ENCODE data around the gene PAX1.

Gene PAX1

GRCh38 chr20:21725892-21726291 lies 20.4 kb downstream of the PAX1 start:
- no peak for TF ChIP-seq CTCF (conservative IDR thresholded peaks at IDR 0.05; ENCODE audit: control insufficient read depth, insufficient read depth, low read depth, low read length)
- DNase-seq (ENCODE audit: low read depth): no peak
- H3K4me3 ChIP-seq (ENCODE audit: control insufficient read depth, low read depth, low read length): no peak overlapping the region

- DNase-seq (ENCODE audit: low read depth): no peak
- no peak overlapping the region for H3K4me3 ChIP-seq (ENCODE audit: control insufficient read depth, low read depth, low read length)
- TF ChIP-seq CTCF (conservative IDR thresholded peaks at IDR 0.05; ENCODE audit: control insufficient read depth, insufficient read depth, low read depth, low read length): no peak
These were observed 23.9 kb downstream of the PAX1 start for GRCh38 chr20:21729316-21729715.

DNA sequence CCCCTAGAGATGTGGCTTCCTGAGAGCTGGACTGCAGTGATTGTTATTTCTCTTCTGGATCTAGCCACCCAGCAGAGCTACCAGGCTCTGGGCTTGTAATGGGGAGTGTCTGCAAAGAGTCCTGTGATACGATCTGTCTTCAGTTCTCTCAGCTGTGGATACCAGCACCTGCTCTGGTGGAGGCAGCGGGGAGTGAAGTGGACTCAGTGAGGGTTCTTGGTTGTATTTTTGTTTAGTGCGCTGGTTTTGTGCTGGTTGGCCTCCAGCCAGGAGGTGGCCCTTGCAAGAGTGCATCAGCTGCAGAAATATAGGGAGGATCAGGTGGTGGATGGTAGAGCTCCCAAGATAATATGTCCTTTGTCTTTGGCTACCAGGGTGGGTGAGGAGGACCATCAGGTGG lies 33.7 kb downstream of the PAX1 start:
- H3K4me3 ChIP-seq (ENCODE audit: control insufficient read depth, low read depth, low read length): no peak overlapping the region
- no peak for DNase-seq (ENCODE audit: low read depth)
- no peak for TF ChIP-seq CTCF (conservative IDR thresholded peaks at IDR 0.05; ENCODE audit: control insufficient read depth, insufficient read depth, low read depth, low read length)

- DNase-seq (ENCODE audit: low read depth): no peak
- H3K4me3 ChIP-seq (ENCODE audit: control insufficient read depth, low read depth, low read length): no peak overlapping the region
- no peak for TF ChIP-seq CTCF (conservative IDR thresholded peaks at IDR 0.05; ENCODE audit: control insufficient read depth, insufficient read depth, low read depth, low read length)
These were observed 34.2 kb downstream of the PAX1 start for GRCh38 chr20:21739682-21740081.

GRCh38 chr20:21741266-21741665 lies 35.8 kb downstream of the PAX1 start:
- no peak overlapping the region for H3K4me3 ChIP-seq (ENCODE audit: control insufficient read depth, low read depth, low read length)
- no peak for DNase-seq (ENCODE audit: low read depth)
- TF ChIP-seq CTCF (conservative IDR thresholded peaks at IDR 0.05; ENCODE audit: control insufficient read depth, insufficient read depth, low read depth, low read length): no peak

DNA sequence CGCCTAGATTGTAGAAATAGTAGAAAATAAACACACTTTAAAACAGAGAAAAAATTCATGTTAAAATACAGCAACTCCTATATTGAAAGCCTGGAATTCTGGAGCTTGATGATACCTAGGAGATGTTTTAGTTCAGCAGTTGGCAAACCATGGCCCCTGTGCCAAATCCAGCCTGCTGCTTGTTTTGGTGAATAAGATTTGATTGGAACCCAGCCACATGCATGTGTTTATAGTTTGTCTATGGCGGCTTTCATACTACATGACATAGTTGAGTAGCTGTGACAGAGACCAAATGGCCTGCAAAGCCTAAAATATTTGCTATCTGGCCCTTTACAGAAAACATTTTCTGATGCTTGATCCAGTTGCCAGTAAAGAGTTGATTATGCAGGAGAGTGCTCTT lies 57.2 kb downstream of the PAX1 start:
- H3K4me3 ChIP-seq (ENCODE audit: control insufficient read depth, low read depth, low read length): no peak overlapping the region
- no peak for DNase-seq (ENCODE audit: low read depth)
- TF ChIP-seq CTCF (conservative IDR thresholded peaks at IDR 0.05; ENCODE audit: control insufficient read depth, insufficient read depth, low read depth, low read length): no peak

DNA sequence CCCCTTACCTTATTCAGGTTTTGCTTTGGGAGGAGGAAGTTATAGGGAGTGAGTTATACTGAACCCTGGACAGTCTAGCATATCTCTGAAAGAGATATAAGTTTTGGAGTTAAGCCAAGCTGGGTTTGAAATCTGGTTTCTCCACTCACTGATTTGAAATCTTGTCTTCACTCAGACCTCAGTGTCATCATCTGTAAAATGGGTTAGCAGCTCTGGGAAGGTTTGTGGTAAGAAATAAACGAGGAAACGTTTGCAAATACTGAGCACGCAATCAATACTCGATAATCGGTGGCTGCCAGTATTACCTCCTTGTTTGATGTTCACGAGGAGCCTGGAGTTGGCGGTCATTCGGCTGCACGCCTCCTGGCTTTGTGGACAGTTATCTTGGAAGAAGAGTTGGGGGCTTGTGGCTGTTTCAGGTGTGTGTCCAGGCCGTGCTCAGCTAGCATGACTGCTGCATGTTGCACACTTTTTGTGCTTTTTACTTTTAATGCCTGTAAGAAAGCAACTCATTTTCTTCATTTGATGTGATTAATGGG lies 61.8 kb downstream of the PAX1 start:
- TF ChIP-seq CTCF (conservative IDR thresholded peaks at IDR 0.05; ENCODE audit: control insufficient read depth, insufficient read depth, low read depth, low read length): no peak
- DNase-seq (ENCODE audit: low read depth): no peak
- H3K4me3 ChIP-seq (ENCODE audit: control insufficient read depth, low read depth, low read length): no peak overlapping the region
